ENCODE data around the gene STOM.

The STOM gene

DNA sequence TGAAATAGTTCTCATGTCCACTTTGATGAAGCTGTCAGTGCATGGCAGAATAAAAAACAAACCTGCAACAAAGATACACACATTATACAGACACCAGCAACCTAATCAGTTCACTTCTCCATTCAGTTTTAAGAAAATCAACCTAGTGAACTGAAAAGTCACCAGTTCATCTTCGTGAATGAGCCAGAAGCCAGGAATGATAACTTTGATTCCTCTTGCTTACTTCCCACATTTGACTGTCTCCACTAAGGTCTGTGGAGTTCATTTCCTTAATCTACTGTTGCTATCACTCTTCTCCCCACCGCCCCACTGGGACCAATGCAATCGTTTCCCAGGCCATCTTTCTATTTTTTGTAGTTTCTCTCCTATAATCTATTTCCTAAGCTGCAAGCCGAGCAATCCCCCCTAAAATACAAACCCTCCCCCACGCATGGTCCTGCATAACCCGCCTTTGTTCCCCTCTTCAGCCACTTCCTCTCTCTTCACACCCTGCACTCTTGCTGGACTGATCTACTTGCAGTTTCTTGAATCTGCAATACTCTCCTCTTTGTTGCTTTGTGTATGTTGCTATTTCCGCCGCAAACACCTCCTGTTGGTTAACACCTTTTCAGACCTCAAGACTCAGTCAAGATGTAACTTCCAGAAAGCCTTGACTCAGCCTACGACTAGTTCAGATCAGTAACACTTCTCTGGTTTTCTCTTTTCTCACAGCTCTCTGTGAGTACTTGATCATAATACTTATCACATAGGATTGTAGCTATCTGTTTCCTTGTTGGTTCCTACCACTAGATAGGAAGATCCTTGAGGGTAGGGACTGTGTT, 16.6 kb downstream of the STOM start:
- TF ChIP-seq ELF4 (IDR thresholded peaks at IDR 0.05) (no peak), LEF1 (IDR thresholded peaks at IDR 0.05; ENCODE audit: borderline replicate concordance) (no peak), NFRKB (IDR thresholded peaks at IDR 0.05) (no peak), HDGF (IDR thresholded peaks at IDR 0.05; ENCODE audit: borderline replicate concordance) (no peak), BHLHE40 (IDR thresholded peaks at IDR 0.05; ENCODE audit: borderline replicate concordance) (no peak), FOXA1 (IDR thresholded peaks at IDR 0.05) (no peak), ARNT (IDR thresholded peaks at IDR 0.05) (no peak), ZNF384 (IDR thresholded peaks at IDR 0.05) (no peak), SUZ12 (IDR thresholded peaks at IDR 0.05) (no peak), TARDBP (IDR thresholded peaks at IDR 0.05) (no peak), CTBP1 (IDR thresholded peaks at IDR 0.05; ENCODE audit: borderline replicate concordance) (no peak), FOXM1 (IDR thresholded peaks at IDR 0.05; ENCODE audit: borderline replicate concordance) (no peak), FOXK2 (IDR thresholded peaks at IDR 0.05) (no peak), L3MBTL2 (conservative IDR thresholded peaks at IDR 0.05) (no peak), SP1 (IDR thresholded peaks at IDR 0.05) (no peak)
- TF ChIP-seq, protein P1, sequence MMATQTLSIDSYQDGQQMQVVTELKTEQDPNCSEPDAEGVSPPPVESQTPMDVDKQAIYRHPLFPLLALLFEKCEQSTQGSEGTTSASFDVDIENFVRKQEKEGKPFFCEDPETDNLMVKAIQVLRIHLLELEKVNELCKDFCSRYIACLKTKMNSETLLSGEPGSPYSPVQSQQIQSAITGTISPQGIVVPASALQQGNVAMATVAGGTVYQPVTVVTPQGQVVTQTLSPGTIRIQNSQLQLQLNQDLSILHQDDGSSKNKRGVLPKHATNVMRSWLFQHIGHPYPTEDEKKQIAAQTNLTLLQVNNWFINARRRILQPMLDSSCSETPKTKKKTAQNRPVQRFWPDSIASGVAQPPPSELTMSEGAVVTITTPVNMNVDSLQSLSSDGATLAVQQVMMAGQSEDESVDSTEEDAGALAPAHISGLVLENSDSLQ (IDR thresholded peaks at IDR 0.05), result no peak
- POLR2A ChIA-PET, result no interaction called here
- CTCF ChIA-PET, result interaction anchor here (0.6 kb wide), 1 partner anchor 24 kb away, joined by 3 read pairs; no protein-coding TSS in a partner anchor
- DNase-seq (ENCODE audit: extremely low spot score), result no peak

DNA sequence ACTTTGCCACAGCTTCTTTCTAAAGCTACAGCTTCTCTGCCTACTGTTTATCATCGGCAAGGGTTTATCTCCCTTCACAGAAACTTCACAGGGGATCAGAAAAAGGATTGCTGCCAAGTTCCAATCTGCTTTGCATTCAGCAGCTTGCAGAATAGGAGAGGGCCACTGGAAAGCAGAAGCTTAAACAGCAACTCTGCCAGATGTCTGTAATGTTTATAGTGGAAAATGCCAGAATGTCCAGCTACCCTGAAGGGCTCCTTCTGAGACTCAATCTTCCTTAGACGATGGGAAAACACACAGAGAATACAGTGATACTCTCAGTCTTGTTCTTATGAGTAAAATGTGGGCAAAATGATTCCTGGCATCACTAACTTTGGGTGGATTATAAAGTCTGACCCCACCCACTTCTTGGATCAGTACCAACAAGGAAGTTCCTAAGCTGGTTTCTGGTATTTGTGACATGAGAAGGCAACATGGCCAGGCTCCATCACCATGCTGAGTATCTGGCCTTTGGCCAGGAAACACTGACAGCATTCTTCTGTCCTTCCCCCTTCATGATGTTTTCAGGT, 19.0 kb downstream of the STOM start:
- ChIA-PET POLR2A (interaction anchor here (0.8 kb wide), 1 partner anchor 12 kb away, joined by 3 read pairs; no protein-coding TSS in a partner anchor), CTCF (interaction anchor here (1.9 kb wide), 1 partner anchor 31 kb away, joined by 5 read pairs; no protein-coding TSS in a partner anchor)
- no peak for DNase-seq (ENCODE audit: extremely low spot score)
- TF ChIP-seq FOXA1 (IDR thresholded peaks at IDR 0.05) (no peak), HDGF (IDR thresholded peaks at IDR 0.05; ENCODE audit: borderline replicate concordance) (no peak), SUZ12 (IDR thresholded peaks at IDR 0.05) (no peak), ELF4 (IDR thresholded peaks at IDR 0.05) (no peak), SP1 (IDR thresholded peaks at IDR 0.05) (no peak), BHLHE40 (IDR thresholded peaks at IDR 0.05; ENCODE audit: borderline replicate concordance) (no peak), TARDBP (IDR thresholded peaks at IDR 0.05) (no peak), CTBP1 (IDR thresholded peaks at IDR 0.05; ENCODE audit: borderline replicate concordance) (no peak)
- TF ChIP-seq, protein P1 (IDR thresholded peaks at IDR 0.05), result no peak

DNA sequence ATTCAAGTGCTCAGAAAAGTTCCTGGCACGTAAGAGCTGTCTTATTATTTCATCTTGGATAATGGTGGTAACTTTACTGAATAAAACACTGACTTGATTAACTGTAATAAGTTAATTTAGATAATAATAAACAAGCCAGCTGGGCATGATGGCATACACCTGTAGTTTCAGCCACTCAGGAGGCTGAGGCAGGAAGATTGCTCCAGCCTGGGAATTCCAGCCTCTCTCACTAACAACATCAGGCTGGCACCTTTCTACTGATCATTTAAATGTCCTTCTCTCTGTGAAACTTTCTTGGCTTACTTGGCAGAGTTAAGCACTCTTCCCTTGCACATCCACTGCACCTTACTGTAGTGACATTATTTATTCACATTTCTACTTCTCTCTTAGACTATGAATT, 20.0 kb downstream of the STOM start:
- DNase-seq (ENCODE audit: extremely low spot score), result no peak
- CTCF ChIA-PET, result interaction anchor here (1.9 kb wide), 1 partner anchor 30 kb away, joined by 5 read pairs; no protein-coding TSS in a partner anchor
- no peak for TF ChIP-seq FOXA1 (IDR thresholded peaks at IDR 0.05)
- no peak for TF ChIP-seq ARNT (IDR thresholded peaks at IDR 0.05)
- no peak for TF ChIP-seq NFRKB (IDR thresholded peaks at IDR 0.05)
- TF ChIP-seq BHLHE40 (IDR thresholded peaks at IDR 0.05; ENCODE audit: borderline replicate concordance), result no peak
- TF ChIP-seq ZNF384 (IDR thresholded peaks at IDR 0.05), result no peak
- POLR2A ChIA-PET, result no interaction called here

DNA sequence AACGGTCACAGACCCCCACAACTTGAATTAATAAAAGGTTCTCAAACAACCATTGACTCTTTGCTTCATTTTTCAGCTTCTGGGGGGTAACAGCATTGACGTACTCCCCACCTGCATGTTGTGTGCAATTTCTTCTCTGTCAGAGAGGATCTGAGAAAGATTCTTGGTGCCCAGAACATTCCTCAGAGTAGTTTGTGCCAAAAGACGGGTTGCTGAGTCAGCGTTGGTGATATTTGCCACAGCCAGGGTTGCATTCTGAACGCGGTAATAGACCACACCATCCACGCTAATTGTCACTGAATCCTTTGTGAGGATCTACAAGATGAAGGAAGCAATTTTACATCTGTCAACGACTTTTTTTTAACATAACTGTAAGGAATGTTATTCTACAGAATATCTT, 21.0 kb downstream of the STOM start:
- TF ChIP-seq BHLHE40 (IDR thresholded peaks at IDR 0.05; ENCODE audit: borderline replicate concordance), result no peak
- TF ChIP-seq FOXK2 (IDR thresholded peaks at IDR 0.05), result no peak
- no peak for TF ChIP-seq NFRKB (IDR thresholded peaks at IDR 0.05)
- no peak for TF ChIP-seq FOXA1 (IDR thresholded peaks at IDR 0.05)
- TF ChIP-seq, protein P1 (IDR thresholded peaks at IDR 0.05), result no peak
- TF ChIP-seq L3MBTL2 (conservative IDR thresholded peaks at IDR 0.05), result no peak
- ChIA-PET CTCF (no interaction called here), POLR2A (no interaction called here)
- no peak for DNase-seq (ENCODE audit: extremely low spot score)

DNA sequence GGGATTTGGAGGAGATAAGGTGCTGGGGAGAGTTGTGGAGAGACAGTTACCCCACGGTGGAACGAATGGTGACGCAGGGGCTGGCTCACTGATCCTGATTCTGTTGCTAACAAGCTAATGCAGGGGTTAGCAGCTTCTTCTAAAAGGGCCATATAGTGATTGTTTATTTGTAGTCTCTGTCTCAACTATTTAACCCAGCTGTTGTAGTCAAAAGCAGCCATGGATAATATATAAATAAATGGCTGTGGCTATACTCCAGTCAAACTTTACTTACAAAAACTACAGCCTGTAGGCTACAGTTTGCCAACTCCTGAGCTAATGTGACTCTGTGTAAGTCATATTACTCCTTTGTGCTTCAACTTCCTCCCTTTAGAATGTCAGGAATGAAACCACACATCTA, 21.8 kb downstream of the STOM start:
- POLR2A ChIA-PET, result no interaction called here
- CTCF ChIA-PET, result no interaction called here
- TF ChIP-seq ARNT (IDR thresholded peaks at IDR 0.05) (no peak), CTBP1 (IDR thresholded peaks at IDR 0.05; ENCODE audit: borderline replicate concordance) (no peak), L3MBTL2 (conservative IDR thresholded peaks at IDR 0.05) (no peak), BHLHE40 (IDR thresholded peaks at IDR 0.05; ENCODE audit: borderline replicate concordance) (no peak), FOXK2 (IDR thresholded peaks at IDR 0.05) (no peak), FOXA1 (IDR thresholded peaks at IDR 0.05) (no peak), FOXM1 (IDR thresholded peaks at IDR 0.05; ENCODE audit: borderline replicate concordance) (no peak), ELF4 (IDR thresholded peaks at IDR 0.05) (no peak), ZNF384 (IDR thresholded peaks at IDR 0.05) (no peak), NFRKB (IDR thresholded peaks at IDR 0.05) (no peak), HDGF (IDR thresholded peaks at IDR 0.05; ENCODE audit: borderline replicate concordance) (no peak), LEF1 (IDR thresholded peaks at IDR 0.05; ENCODE audit: borderline replicate concordance) (no peak), TARDBP (IDR thresholded peaks at IDR 0.05) (no peak), SP1 (IDR thresholded peaks at IDR 0.05) (no peak)
- TF ChIP-seq, protein P1 (IDR thresholded peaks at IDR 0.05), result no peak
- no peak for DNase-seq (ENCODE audit: extremely low spot score)

All from HEK293T (cell line).